ENCODE results near the gene POLR2M.

POLR2M gene

DNA sequence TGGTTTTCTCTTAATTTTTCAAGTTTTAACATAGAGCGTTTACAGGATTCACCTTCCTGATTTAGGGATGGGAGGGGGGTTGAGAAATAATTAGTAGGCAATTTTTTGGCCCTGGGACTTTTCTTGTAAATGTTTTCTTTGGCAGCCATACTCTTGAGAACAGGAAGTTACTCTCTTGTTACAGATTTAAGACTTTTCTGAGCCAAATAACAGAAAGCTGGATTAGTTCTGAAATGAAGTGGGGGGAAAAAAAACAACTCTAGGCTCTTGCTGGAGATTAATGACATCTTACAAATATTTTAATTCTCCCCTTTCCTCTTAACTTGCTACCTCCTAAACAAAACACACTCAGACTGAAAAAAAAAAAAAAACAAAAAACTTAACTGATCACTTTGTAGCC, 13.8 kb upstream of the POLR2M start:
- DNase-seq: no peak

DNA sequence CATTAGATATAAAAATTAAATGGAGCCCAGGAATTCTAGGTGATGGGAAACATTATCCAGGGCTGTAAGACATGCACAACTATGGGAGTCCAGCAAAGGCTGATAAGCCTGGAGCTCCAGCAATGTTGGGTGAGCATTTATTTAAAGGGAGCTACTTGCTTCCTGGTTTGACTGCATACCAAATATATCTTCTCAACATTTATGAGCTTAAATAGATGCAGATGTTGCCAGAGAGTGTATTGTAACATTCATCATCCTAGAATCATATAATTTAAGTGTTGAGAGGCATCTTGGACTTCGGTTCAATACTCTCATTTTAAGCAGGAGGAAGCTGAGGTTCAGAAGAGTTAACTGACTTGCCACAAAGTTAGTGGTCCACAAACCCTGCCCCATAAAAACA, 12.2 kb upstream of the POLR2M start:
- no peak for DNase-seq

DNA sequence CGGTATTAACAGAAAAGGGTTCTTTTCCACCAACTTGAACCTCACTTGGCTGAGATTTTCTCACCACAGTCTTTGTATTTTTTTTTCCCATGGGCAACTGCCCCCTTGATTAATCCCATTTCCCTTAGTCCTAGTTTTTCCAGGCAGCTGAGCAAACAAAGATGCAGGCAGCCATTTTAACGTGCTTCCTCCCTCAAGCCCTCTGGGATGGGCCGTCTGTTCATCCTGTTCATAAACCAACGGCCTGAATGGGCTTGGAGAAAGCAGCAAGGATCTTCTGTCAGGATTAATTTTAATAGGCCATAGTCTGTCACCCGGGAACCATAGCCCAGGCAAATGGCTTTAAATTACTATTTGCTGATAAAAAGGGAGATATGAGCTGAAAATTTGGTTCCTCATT, 10.4 kb upstream of the POLR2M start:
- no peak for DNase-seq

DNA sequence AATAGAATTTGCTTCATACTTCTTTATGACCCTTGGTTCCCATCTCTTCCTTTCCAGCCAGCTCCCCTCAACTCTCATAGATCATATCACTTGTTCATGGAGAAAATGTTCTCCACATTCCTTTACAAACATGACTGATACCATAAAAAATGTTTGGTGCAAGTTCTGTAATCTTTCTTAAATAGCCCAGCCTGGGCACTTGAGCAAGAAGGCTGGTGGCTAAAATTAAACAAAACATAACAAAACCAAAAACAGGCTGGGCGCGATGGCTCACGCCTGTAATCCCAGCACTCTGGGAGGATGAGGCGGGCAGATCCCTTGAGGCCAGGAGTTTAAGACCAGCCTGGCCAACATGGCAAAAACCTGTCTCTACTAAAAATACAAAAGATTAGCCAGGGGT, 8.9 kb upstream of the POLR2M start:
- DNase-seq: no peak

GRCh38 chr15:57698243-57698642, 8.3 kb upstream of the POLR2M start:
- DNase-seq: no peak

DNA sequence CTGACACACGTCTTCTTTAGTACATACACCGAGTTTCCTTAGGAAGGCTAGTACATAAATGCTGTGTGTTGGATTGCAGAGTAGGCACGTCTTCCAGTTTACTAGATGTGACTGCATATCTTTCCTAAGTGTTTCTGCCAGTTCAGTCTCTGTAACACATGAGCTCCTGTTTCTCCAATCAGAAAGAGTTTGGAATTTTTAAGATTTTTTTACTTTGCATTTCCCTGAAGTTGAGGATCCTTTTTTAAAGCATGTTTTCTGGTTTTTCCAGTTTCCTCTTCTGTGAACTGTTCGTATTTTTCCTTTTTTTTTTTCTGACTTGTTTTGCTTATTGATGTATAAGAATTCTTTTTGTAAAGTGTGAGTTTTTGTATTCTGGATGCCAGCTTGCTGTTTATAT, 7.5 kb upstream of the POLR2M start:
- DNase-seq: no peak

DNA sequence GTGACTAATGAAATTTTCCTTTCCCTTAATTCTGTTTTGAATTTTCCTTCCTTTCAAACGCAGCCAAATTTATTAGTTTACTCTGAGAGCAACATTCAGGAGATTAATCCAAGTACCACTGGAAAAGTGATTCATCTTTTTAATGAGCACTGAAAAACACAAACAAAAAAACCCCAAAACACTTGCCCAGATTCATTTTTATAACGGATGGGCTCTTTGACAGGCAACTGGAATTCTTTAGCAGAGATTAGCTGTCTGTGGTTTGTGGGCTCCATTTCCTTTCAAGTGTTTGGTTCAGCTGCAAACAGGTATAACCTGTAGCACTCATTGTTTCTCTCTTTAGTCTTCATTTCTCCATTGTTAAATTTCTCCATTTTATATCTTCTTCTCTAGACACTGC, 3.1 kb upstream of the POLR2M start:
- DNase-seq: no peak

GRCh38 chr15:57704441-57704840, 2.1 kb upstream of the POLR2M start:
- no peak for DNase-seq

DNA sequence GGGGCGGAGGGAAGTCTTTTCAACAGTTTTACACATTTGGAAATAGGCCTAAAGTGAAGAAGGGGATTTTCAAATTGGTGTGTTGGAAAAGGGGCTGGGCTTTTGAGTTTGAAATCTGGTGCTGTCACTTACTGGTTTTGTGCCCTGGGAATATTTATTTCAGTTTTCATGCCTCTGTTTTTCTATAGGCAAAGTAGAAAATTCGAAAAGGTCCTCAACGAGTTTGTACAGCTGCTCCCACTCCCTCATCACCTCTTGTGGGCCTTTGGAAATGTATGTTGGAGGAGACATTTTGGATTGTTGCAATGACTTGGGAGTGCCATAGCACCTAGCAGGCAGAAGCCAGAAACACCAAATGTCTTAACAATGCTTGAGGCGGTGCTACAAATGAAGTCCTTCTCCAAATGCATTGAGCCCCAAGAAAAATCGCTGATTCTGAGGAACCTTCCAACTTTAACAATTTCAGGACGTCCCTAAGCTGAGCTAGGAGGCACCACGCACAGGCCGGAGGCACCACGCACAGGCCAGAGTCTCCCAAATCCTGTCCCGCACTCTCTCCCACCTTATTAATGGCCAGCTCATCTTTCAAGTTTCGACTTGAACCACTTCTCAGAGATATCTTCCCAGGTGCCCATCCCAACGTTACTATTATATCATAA, 639 bp upstream of the POLR2M start:
- no peak for DNase-seq

DNA sequence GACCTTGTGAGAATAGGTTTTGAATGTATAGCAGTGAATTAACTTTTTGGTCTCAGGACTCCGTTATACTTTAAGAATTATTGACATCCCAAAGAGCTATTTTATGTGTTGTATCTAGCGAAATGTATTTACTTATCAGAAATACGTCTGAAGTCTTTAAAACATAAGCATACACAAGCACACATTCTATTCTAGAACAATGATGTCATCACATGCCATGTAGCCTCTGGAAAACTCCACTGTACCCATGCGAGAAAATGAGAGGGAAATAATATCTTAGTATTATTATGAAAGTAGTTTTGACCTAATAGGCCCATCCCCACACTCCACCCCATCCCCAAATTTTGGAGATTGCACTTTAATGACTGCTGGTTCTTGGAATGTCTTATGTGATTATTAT, 1.5 kb downstream of the POLR2M start:
- no peak for DNase-seq

DNA sequence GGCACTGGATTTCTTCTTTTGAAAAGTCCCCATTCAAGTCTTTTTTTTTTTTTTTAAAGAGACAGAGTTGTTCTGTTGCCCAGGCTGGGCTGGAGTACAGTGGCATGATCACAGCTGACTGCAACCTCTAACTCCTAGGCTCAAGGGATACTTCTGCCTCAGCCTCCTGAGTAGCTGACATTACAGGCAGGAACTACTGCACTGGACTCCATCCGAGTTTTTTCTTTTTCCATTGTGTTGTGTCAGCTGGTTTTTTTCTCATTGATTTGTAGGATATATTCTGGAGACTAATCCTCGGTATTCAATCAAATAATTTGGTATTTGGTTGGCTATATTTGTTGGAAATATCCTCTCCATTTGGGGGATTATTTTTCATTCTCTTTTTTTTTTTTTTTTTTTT, 11.8 kb downstream of the POLR2M start:
- no peak for DNase-seq

- no peak for DNase-seq
Observed at GRCh38 chr15:57720867-57721266, 14.4 kb downstream of the POLR2M start.

GRCh38 chr15:57726411-57726810, 19.9 kb downstream of the POLR2M start:
- no peak for DNase-seq

DNA sequence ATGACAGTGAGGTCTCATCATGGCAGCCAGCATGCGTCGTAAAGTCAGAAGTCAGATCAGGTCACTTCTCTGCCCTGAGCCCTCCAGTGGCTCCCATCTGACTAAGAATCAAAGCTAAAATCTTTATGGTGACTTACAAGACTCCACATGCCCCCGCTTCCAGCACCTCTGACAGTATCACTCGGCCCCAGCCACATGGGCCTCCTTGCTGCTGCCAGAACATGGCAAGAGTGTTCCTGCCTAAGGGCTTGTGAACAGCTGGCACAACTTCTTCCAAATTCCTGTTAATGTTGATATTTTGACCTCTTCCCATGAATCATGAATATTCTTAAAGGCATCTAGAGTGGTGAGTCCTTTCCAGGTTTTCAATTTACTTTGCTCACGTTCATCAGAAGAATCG, 20.5 kb downstream of the POLR2M start:
- no peak for DNase-seq

GRCh38 chr15:57728436-57728835, 21.9 kb downstream of the POLR2M start:
- DNase-seq: no peak

DNA sequence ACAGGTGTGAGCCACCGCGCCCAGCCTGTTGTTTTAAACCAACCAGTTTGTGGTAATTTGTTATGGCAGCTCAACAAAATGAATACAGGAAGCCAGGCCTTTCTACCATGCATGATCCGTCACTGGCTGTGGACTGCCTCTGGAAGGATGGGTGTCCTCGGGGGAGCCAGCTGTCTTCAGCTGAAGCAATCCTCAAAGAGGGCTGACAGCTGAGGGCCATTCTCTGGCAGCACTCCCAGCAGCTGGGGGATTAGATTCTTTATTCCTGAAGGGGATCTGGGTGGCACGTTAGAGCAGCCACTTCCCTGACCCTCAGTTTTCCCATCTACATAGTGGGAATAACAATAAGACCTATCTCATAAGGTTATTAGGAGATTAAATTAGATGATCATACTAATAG, 24.4 kb downstream of the POLR2M start:
- no peak for DNase-seq

DNA sequence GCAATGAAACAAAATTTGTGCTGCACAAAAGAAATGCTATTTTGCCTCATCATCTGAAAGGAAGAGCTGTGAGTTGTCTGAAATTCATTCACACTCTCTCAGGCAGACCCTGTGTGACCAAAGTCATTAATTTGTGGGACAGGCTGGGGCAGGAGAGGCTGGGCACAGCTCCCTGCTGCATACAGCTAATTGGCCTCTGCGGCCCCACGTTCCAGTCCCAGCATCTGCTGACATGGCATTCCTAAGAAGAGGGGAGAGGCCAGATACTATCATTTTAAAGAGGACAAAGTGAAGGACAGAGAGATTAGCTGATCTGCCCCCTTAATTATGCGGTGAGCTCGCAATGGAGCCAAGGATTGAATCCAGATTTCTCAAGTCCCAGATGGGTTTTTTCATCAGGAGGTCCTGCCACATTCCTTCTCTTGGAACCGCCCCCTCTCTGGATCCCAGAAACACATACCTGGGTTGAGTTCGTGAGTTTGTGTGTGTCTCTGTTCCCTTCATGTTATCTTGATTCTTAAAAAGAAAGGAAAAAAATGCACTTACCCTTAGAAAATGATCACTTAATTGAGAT, 25.1 kb downstream of the POLR2M start:
- no peak for DNase-seq

DNA sequence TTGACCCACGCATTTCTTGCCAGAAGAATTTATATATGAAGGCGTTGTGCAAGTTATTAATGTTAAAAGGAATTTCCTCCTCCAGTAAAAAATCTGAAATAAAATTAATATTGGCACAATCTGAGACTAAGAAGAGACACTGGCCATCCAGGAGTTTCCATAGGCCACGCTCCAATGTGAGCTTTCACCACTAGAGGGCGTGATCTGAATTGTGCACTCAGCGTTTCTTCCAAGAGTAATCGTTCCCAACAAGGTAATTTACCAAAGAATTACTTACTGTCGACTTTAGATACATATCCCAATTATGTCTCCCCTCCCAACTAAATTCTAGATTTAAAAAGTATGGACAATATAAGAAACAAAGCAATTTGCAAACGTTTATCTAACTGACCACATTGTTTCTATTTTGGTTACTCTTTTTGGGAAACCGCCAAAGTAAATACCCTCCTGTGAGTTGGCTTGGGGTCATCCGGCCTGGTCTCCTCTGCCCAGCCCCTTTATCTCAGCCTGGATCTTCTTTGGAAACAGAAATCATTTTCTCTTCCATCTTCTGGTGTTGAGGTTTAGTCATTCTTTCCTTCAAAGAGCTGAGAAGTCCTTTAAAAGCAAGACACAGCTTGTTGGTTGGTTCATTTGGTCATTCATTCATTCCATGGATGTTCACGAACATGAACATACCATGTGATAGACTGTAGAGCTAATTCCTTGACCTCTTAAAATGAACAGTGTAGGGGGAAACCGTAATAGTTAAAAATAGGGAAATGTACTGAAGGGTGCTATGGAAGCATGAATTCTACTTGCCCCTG, 26.2 kb downstream of the POLR2M start:
- no peak for DNase-seq

GRCh38 chr15:57734860-57735259, 28.3 kb downstream of the POLR2M start:
- DNase-seq: no peak

DNA sequence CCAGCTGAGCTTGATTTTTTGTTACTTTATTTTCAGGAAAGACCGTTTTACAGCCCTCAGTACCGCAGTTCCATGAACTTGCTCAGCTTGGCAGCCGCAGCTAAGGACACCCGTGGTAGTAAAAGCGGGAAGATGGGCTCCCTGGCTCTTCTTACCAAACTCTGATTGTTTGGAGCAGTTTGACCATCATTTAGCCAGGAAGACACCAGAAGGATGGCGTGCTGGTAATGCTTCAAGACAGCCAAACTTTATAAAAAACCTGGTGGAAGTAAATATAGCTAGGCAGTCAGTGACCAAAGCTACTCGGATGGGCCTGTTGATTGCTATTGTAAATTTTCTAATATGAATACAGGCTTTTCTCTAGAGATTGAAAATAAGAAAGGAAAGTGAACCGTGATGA, 28.9 kb downstream of the POLR2M start:
- no peak for DNase-seq

GRCh38 chr15:57735891-57736290, 29.4 kb downstream of the POLR2M start:
- no peak for DNase-seq

DNA sequence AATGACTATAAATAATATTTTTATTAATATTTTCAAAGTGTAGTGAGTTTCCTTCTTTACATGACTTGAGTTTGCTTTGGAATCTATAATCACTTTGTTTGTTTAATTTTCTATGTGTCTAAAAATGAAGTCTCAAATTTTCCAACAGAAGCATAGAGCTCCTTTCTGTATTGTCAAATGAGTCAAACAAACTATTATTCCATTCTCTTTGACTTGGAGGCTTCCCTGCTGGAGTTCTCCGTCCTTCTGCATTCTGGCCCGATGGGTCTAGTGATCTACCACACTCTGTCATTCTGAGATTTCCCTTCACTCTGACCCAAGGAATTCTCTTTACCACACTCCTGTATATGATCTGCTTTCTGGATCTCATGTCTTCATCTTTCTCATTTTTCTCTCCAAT, 30.1 kb downstream of the POLR2M start:
- DNase-seq: no peak

- no peak for DNase-seq
Observed at GRCh38 chr15:57738734-57739237, 32.3 kb downstream of the POLR2M start.

GRCh38 chr15:57740048-57740447, 33.5 kb downstream of the POLR2M start:
- DNase-seq: no peak
